GOT3 (cell line): Measurements from ENCODE around the gene GMDS.

ENCODE experiments used
- DNase-seq: peaks from one replicate; lab custom pipeline; 2025; ENCODE audit warnings: mixed read lengths; lab: John Stamatoyannopoulos, UW

GMDS gene

DNA sequence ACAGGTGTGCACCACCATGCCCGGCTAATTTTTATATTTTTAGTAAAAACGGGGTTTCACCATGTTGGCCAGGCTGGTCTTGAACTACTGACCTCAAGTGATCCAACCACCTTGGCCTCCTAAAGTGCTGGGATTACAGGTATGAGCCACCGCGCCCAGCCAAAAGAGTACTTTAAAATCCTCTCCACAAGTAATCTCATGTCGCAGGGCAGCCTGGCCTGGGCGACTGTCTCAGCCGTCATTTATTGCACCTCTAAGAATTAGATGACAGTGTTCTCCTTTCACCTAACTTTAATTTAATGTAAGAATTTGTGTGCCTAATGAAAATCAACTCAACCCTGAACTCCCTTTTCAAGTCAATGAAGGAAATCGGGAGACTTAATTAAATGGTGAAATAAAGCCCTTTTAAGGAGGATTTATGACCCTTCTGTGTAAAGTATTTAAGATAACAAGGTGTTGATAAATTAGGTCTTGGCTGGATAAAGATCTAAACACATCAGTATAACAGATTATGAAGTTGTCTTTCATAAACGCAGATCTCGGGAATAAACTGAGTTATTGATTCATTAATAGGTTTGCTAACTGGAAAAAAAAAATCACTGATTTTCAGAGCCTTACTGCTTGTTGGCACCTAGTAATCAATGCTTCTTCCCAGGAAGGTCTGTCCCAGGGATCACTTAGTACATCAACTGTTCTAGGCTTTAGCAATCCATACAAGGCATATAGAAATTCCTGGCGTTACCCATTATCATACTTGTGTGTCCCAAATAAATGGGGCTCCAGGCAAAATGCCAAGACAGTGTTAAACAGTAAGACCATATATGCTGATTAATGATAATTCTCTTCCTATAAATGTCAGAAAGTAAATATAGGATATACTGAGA is 209.3 kb downstream of the GMDS start:
- no peak for DNase-seq

DNA sequence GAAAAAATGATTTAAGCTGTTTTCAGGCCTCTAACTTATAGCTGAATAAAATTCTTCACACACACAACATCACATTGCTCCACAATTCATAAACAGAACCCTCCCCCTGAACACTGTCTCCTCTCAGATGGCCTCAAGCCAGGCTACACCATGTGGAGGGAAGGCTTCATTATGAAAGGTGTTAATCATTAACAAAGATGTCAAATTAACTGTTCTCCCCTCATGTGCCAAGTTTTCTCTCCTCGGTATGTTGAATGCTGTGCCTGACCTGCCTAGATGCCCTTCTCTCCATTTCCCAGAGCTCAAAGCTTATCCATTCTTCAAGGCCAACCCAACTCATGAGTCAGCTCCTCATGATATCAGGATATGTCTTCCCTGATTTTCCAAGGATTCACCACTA is 210.4 kb downstream of the GMDS start:
- no peak for DNase-seq

DNA sequence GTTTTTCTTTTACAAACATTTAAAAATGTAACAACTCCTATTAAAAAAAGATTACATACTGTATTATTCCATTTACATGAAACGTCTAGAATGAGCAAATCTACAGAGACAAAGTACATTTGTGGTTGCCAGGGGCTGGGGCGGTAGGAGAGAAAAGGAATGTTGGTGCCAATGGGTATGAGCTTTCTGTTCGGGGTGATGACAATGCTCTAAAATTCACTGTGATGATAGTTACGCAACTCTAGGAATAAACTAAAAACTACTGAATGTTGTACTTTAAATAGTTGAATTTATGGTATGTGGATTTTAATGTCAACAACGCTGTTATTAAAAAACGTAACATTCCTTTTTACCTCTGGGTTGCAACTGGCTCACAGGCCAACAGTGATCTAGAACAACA is 211.1 kb downstream of the GMDS start:
- no peak for DNase-seq

DNA sequence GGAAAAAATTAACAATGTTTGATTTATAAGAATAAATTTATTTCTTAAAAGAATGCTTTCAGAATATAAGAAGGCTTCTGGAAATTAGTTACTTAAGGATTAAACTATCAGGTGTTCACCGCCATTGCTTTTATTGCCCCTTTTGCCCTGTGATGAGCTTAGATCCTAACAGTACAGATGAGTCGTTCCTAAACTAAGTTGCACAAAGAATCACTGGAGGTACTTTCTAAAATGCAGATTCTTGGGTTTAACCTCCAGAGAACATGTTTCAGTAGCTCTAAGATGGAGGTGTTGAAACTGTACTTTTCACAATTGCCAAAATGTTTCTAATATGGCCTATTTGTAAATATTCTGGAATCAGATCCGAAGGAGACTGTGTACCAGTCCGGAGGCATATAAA is 211.9 kb downstream of the GMDS start:
- DNase-seq: no peak

DNA sequence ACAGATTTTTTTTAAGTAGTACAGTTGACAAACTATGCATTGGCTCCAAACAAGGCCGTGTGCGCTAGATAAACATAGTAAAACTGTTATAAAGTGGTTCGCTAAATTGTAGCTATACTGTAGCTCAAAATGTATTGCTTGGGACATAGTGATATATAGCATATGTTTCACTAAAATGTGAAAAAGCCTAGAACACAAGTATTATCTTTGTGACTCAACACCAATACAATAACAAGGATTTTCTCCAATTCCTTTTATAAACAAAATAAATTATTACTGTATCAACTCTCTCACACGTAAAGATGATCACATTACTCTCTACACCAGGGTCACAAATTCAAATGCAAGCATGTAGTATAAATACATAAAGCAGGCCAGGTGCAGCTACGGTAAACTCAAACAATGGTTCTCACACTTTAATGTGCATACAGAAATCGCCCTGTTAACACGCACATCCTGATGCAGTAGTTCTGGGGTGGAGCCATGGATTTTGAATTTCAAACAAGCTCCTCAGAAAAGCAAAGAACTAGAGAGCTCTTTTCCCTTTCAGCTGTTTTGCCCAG is 214.6 kb downstream of the GMDS start:
- no peak for DNase-seq

DNA sequence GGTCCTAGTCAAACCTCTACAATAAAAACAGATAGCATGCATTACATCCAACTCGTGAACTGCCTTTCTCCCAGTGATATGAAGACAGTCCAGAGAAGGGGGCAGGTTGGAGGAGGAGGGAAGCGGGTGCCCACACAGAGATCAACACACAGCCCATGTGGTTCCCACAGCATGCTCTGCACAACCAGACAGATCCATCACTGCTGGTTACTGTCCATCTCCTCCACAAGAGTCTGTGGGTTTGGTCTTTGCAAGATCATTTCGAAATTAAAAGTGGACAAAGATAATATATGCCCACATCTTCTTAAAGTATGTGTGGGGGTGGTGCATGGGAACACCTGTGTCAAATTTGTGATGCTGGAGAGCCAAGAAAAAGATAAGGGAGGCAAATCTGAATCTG is 215.5 kb downstream of the GMDS start:
- DNase-seq: no peak

DNA sequence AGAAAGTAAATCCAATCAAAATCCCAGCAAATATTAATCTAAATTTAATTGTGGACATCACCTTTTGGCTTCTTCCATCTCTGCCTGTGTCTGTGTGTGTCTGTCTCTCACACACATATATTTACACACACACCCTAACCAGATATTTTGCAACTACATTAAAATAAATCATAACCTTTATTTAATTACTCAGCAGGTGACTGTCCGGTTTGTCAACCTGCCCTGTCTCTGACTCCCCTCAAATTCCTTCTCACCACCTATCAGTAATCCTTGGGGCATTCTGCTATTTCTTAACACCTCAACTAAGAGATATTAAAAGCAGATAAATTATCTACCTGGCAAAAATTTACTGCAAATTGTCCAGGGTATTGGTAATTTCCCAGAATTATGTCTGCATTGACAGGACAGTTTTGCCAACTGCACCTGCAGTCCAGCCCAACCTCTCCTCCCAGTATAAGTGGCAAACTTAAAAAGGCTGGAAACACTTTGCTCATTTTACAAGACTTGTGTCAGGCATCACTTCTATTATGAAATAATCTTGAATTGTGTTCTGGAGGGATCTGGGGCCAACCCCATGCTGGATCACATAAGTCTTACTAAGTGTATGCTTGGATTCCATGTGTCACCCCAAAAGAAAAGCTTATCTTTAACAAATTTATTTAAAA is 216.1 kb downstream of the GMDS start:
- DNase-seq: no peak

DNA sequence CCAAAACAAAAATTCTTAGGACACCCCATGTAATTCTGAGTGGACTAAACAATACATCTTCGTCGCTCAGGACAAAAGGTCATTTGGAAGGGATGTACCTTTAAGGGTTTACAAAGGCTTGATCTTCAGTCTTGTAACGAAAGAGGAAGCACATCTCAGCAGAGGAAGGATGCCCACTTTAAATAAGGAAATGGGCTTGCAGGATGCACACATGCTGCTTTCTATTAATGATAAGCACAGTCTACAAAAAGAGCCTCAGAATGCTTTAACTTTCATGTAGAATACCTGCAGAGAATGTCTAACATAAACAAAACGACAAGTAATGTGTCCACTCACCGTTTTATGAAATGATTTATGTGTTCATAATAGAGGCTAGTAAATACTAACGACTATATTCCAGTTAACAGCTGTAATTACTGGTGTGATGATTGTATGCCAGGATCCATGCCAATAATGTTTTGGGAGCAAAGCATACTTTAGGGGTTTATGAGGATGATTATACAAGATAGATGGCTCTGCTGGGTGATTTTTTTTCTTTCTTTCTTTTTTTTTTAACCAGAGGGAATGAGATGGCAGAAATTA is 216.9 kb downstream of the GMDS start:
- no peak for DNase-seq

DNA sequence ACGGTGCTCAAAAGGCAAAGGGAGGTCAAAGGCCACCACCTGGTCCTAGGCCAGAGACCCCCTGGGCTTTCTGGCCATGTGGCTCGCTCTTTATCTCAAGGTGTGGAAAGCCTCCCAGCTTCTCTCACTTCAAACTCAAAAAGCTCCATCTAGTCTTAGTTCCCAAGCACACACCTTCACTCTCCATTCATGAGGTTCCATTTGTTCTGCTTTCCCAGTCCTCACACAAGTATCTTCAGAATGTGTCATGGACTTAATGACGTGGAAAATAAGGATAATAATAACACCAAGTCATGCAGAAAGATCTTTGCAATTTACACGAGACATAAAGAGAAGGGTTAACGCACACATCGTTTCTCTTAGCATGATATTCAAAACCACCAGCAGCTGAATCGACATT is 219.3 kb downstream of the GMDS start:
- DNase-seq: no peak

DNA sequence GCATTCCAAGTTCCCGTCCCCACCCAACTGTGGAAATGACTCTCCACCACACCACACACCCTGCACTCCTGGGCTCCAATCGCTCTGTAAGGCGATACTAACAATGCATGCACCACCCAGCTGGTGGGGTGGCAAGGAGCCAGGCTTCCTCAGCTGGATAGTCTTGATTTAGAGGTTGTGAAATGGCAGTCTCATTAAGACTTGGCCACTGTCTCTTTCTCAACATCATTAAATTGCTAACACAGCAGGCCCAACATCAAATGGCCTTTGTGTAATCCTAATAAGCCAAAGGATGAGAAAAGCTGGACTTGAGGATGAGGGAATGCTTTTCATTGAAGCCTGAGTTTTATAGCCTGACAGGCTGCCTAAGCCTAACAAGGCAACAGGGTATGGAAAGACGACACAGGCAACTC is 223.7 kb downstream of the GMDS start:
- DNase-seq: no peak

DNA sequence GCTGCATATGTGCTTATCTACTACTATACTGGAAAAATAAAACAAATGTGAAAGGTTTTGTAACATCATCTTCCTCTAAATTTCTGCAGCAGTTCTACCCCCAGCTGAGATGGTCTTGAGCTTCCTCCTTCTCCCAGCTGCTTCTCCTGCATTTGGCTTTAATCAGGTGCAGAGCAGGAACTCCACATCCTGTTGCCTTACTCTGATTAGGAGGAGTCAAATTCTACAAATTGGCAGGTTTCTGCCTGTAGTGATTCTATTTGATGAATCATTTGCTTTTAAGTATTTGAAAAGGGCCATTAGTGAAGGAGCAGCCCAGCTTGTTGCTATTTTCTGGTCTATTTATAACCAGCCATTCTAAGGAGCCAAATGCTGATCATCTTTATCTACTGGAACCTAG is 224.5 kb downstream of the GMDS start:
- DNase-seq: no peak

DNA sequence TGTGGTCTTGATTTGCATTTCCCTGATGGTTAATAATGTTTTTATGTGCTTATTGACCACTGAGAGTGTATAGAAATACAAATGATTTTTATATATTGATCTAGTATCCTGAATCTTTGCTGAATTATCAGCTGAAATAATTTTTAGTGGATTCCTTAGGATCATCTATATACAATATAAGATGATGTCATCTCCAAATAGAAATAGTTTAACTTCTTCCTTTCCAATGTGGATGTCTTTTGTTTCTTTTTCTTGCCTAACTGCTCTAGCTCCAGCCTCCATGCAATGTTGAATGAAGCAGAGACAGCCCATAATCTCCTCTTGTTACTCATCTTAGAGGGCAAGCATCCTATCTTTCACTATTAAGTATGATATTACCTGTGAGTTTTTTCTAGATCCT is 226.4 kb downstream of the GMDS start:
- DNase-seq: no peak

DNA sequence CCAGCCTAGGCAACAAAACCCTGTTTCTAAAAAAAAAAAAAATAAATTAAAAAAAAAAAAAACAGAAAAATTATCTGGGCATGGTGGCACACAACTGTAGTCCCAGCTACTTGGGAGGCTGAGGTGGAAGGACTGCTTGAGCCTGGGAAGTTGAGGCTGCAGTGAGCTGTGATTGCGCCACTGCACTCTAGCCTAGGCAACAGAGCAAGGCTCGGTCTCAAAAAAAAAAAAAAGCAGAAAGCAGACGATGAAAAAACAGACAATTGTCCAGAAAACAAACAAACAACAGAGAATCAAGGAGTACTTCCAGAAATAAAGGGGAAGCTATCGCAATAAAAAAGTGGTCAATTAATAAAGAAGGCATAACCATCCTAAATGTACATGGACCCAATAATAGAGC is 229.4 kb downstream of the GMDS start:
- no peak for DNase-seq

DNA sequence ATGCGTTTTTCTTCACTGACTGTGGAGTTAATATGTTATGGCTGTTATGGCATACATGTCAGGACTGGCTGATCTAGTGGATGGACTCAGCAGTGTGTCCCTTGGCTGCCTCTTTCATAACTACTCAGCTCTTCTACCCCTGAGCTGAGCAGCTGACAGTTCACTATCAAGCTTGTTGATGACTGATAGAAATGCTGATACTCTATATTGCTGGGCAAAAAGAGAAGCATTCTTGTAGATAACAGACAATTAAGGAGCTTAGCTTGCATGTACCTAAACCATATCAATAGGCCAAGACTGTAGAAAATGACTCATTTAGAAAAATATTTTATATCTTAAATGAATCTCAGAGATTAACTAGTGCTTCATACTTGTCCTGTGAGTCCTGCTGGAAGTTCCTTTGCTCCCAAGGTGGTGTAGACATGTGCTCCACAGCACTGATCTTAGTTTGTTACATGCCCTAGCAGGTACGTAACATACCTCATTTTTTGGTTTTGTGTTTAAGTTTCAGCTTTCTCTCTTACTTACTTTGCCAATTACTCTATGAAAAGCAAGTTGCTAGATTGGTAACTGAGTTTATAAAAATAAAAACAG is 236.9 kb downstream of the GMDS start:
- DNase-seq: no peak

DNA sequence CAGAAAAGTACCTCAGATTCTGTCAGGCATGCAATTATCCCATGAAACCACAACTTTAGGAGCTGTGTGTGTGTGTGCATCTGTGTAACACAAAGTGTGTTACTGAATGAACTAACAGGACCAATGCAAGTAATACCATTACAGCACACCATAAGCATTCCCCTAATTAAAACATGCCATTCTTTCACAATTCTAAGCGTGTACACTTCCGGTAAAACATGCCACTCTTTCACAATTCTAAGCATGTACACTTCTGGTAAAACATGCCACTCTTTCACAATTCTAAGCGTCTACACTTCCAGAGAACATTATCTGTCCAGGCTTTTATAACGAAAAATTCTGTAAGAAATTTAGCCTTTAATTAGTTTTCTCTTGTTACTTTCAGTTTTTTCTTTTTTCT is 238.2 kb downstream of the GMDS start:
- DNase-seq: no peak

DNA sequence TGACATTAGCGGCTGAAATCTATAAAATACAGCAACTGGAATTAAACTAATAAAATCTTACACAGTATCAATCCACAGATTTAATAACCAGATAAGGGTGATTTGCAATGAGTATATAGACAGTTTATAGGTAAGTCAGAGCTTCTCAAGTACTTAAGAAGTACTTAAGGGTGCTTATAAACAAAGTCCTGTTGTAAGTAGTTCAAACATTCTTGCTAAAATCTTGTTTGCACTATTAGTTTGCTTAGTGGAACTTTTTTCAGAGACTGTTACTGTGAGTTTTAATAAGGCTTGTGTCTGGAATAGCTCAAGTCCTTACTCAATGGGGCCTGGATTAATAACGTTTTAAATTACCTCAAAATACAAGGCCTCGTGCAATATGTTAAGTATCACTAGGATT is 240.5 kb downstream of the GMDS start:
- no peak for DNase-seq

DNA sequence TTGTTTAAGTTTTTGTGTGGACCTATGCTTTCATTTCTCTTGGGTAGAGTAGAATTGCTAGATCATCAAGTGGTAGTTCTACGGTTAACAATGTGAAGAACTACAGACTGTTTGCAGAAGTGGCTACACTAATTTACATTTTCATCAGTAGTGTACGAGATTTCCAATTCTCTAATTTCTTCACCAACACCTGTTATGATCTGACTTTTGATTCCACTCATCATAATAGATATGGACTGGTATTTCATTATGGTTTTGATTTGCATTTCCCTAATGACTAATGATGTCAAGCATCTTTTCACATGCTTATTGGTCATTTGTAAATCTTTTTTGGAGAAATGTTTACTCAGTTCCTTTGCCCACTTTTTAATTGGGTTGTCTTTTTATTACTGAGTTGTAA is 244.4 kb downstream of the GMDS start:
- no peak for DNase-seq

DNA sequence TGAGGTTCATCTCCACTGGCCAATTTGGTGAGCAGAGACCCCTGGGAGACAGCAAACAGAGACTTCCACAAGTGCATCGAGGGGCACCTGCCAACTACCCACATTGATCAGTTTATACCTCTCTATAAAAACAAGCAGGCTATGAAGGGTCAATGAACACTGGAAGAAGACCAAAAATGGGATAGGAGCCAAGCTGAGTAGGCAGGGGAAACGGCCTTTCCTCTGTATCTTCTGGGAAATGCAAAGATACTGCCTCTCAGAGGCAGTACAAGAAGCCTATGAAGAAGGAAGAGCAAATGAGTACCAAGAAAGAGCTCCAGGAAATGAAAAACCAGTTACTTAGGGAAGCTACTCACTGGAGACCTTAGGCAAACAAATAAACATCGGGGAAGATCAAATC is 247.7 kb downstream of the GMDS start:
- no peak for DNase-seq

DNA sequence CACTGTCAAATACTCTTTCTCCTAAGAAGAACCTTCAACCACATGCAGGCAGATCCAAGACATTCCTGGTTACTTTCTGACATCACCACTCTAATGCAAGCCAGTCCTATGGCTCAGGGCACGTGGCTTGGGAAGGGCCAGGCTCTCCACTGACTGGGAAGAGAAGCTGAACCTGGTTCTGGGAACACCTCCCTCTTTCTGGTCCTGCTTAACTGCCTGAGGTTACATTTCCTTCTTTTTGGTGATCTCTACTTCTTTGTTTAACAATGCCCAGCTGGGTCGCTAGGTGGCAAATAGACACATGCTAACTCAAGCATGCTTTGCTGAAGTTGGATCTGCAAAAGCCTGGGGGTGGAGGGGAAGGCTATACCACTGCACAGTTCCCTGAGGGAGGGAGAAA is 249.8 kb downstream of the GMDS start:
- DNase-seq: no peak

DNA sequence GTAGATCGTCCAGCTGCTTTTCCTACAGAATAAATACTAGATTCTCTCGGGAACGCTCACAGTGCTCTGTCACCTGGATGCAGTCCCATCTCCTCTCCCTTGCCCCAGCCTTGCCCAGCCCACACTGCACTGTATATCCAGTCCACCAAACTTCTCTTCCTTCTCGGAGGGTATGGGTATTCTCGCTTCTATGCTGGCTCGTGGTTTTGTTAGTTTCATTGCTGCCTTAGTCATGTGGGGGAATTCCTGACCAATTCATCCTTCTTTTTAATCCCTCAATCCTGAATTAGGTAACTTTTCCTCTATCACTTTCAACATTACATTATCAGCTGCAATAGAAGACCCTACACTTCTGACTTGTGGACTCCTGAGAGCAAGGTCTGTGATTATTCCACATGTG is 252.4 kb downstream of the GMDS start:
- no peak for DNase-seq

DNA sequence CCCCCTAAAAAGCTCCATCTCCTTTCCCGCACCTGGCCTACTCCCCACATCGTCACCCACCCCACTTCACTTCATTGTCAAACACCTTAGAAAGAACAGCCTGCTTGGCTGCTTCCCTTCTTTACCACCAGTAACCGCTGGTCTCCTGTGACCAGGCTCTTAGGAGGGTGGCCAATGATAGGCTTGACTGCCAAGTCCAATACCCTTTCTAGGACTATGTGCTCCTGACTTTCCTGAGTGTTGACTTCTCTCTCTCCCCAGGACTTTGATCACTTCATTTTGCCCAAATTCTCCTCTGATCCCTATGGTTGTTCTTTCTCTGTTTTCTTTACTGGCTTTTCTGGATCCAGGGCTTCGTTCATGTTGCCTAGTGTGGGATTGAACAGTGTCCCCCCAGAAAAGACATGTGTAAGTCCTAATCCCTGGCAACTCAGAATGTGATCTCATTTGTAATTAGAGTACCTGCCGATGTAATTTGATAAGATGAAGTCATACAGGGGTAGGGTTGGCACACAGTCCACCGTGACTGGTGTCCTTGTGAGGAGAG is 254.0 kb downstream of the GMDS start:
- DNase-seq: no peak

DNA sequence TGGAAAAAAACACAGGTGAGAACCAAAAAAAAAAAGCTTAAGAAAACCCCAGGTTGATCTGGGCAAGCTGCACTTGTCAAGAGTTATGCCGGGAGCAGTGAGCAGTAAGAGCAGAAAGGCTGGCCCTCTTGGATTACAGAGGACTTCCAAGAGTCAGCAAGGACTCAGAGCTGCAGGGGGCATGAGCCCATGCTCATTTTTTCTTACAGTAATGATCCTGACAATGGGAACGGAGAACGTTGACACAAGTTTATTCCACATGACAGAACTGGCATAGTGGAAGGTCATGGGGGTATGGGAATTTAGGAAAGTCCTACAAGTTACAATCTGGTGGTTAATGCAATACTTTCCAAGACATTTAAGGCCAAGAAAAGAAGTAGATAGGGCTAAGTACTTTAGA is 256.6 kb downstream of the GMDS start:
- no peak for DNase-seq
